ES-I3 (cell line): ENCODE measurements around the gene UBE3C.

Experiments
- H3K36me3 ChIP-seq: 2 replicates; pipeline ENCODE4 v1.6.1; 2013; ENCODE audit warnings: mild to moderate bottlenecking, low read length, control low read depth, moderate library complexity; ENCODE audit not compliant: insufficient read depth
- H3K4me1 ChIP-seq: 2 replicates; pipeline ENCODE4 v1.6.1; 2013; ENCODE audit warnings: mild to moderate bottlenecking, control low read depth, low read length; ENCODE audit not compliant: insufficient read depth
- H3K9ac ChIP-seq: 2 replicates; pipeline ENCODE4 v1.6.1; 2013; ENCODE audit warnings: low read depth, mild to moderate bottlenecking, low read length, moderate library complexity
- H3K9me3 ChIP-seq: 2 replicates; pipeline ENCODE4 v1.6.1; 2013; ENCODE audit warnings: mild to moderate bottlenecking, low read length, moderate library complexity; ENCODE audit not compliant: control insufficient read depth, insufficient read depth

The UBE3C gene

DNA sequence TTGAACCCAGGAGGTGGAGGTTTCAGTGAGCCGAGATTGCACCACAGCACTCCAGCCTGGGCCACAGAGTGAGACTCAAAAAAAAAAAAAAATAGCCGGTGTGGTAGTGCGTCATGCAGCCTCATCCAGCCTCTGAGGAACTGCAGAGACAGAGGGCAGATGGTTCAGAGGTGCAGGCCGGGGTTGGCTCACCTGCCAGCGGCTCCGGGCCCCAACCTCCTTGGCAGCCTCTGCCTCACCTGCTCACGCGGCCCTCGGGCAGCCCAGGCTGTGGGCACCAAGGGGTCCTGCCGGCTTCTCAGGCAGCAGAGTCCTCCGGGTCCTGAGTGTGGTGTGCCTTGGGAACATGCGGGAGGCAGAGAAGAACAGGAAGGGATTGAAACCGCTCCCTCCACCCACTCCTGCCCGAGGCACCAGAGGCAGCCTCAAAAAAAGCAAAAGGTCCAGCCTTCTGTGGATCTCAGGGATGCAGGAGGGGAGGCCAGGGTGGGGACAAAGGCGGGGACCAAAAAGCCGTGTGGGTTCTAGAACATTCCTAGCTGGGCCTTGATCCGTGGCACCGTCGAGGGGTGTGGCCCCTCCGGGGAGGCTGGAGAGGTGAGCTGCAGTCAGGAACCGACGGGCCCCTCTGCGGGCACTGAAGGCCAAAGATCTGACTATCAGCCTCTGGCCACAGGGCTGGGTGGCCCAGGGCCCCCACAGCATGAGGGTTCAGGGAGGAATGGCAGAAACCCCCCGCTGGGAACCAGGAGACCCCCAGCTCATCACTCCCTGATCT is 142.7 kb downstream of the UBE3C start:
- H3K9ac ChIP-seq: no peak overlapping the region
- 0 out of 2 replicates have a peak, but pooled peaks cover 6% of the 10 kb centered on the region for H3K9me3 ChIP-seq
- no peaks in the 10 kb centered on the region for H3K36me3 ChIP-seq
- H3K4me1 ChIP-seq: peaks cover 10% of the 10 kb centered on the region; the same call in 1 of the 2 replicates

DNA sequence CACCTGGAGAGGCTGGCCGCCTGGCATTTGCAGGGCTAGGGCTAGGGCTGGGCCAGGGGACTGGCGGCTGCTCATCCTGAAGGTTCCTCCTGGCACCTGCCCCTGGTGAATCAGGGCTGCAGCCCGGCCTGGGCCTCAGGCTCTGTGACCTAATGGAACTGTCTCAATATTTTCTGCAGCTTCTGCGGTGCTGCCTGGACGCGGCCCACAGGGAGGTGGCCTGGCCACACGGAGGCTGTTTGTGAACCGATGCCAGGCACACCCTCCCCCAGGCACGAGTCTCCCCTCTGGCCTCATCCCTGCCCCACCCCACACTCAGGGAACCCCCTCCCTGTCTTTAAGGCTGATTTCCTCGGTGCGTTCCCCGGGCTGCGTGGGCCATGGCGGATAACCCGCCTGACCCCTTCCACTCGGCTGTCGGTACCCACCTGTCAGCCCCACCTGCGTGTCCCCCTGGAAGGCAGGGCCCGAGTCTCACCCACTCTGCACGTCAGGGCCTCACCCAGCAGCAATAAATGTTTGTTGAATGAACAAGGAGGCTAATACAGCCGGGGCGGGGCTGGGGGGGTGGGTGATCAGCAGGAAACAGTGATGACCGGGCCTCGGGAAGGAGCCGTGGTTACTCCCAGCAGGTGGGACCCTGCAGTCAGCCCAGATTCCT is 143.5 kb downstream of the UBE3C start:
- Histone ChIP-seq H3K36me3 (no peaks in the 10 kb centered on the region), H3K9ac (no peak overlapping the region), H3K9me3 (peaks cover 6% of the 10 kb centered on the region; the same call in 1 of the 2 replicates), H3K4me1 (peaks cover 6% of the 10 kb centered on the region; the same call in 1 of the 2 replicates)

DNA sequence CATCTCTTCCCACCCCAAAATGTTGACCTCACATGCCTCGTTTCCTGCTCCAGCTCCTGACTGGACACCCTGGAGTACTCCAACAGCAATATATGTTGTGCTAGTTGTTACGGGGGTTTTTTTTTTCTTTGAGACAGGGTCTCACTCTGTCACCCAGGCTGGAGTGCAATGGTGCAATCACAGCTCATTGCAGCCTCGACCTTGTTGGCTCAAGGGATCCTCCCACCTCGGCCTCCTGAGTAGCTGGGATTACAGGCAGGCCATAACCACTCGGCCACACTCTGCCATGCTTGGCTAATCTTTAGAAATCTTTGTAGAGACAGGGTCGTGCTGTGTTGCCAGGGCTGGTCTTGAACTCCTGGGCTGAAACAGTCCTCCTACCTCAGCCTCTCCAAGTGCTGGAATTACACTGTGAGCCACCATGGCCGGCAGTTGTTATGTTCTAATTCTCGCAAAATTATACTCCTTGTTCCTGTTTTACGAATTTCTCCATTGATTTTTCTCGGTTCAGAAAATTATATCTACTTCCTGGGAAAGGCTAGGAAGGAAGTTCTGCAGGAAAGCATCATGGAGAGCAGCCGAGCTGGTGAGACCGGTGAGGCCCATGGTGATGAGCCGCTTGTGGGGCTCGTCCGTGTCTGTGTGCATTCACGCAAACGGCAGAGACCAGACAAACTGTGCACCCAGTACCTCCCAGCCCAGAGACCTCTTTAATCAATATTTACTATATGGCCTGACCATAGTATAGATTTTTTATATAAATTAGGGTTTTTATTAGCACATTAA is 145.7 kb downstream of the UBE3C start:
- Histone ChIP-seq H3K9me3 (peaks cover 6% of the 10 kb centered on the region; the same call in 1 of the 2 replicates), H3K36me3 (no peaks in the 10 kb centered on the region), H3K4me1 (0 out of 2 replicates have a peak, but pooled peaks cover 6% of the 10 kb centered on the region), H3K9ac (no peak overlapping the region)

DNA sequence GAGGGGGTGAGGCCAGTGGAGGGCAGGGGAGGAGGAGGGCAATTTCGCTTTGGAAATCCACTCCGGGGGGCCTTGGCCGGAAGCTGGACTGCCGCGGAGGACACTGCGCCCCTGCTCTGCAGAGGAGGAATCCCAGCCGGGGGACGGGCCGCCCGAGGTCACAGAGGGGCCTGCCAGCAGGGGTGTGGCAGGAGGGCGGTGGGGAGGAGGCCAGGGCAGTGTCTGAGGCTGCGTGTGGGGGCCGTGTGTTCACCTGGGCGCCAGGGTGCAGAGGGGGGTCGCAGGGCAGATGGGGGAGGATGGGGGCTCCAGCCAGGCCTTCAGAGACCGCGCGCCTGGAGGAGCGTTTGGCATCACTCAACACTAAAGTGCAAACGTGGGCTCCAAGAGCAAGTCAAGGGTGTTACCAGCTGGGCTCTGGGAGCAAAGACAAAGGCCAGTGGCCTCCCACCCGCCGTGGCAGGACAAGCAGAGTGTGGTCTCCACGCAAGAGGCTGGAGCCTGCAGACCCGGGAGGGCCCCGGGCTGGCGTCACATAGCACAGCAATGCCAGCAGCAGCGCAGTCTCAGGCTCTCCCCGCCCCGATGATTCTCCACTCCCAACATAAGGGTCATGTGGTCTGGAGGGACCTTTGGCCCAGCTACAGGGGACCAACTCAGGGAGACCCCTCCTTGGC is 152.8 kb downstream of the UBE3C start:
- Histone ChIP-seq H3K9me3 (no peaks in the 10 kb centered on the region; the same call in 1 of the 2 replicates), H3K36me3 (no peaks in the 10 kb centered on the region), H3K4me1 (peaks cover 7% of the 10 kb centered on the region), H3K9ac (no peak overlapping the region)

DNA sequence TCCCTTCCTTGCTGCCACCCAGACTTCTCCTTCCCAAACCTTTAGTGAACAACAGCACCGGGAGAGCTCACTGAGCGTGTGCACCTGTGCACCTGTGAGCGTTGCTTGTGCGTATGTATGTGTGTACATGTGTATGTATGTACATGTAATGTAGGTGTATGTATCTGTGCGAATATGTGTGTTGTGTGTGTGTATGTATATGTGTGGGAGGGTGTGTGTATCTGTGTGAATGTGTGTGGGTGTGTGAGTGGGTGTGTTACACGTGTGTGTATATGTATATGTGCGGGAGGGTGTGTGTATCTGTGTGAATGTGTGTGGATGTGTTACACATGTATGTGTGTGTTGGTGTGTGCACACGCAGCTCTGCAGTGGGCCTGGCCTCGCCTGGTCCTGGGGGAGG is 153.5 kb downstream of the UBE3C start:
- Histone ChIP-seq H3K9ac (no peak overlapping the region), H3K36me3 (no peaks in the 10 kb centered on the region), H3K4me1 (peaks cover 7% of the 10 kb centered on the region), H3K9me3 (no peaks in the 10 kb centered on the region; the same call in 1 of the 2 replicates)

DNA sequence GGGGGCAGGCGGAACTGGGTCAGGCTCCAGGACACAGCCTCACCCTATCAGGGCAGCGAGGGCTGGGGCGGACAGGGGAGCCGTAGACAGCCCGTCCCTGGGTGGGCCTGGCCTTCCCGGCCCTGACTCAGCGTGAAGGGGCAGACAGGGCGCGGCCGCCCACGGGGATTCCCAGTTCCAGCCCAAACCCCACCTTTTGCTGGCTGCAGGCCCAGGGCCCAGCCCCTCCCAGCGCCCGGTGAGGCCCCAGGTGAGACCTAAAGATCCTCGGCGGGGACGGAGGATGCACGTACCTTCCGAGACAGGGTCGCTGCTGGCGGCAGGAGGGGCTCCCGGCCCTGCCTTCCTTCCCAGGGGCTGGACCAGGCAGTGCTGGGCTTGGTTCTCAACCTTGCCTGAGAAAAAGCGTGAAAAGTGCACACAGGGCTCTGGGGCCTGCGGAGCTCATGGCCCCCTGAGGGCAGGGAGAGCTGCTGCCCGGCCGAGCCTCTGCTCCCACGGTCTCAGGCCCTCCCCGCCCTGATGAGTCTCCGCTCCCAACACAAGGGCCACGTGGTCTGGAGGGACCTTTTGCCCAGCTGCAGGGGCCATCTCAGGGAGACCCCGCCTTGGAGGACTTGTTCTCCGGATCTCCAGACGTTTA is 154.2 kb downstream of the UBE3C start:
- Histone ChIP-seq H3K4me1 (peaks cover 7% of the 10 kb centered on the region), H3K36me3 (no peaks in the 10 kb centered on the region), H3K9me3 (no peaks in the 10 kb centered on the region; the same call in 1 of the 2 replicates), H3K9ac (no peak overlapping the region)

DNA sequence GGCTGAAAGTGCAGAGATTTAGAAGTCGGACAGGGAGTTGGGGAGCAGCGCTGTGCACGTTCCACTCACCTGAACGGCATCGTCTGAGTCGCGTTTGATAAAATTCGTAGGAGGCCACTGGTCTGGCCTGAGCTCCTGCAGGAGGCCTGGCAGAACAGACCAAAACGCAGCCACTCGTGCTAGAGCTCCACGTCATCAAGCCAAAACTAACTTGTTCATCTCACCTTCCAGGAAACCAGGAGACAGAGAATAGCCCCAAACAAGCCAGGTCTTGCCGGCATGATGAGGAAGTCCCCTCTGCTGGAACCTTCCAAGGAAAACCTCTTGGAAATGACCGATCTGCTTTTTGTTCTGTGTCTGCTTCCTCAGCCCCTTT is 154.7 kb downstream of the UBE3C start:
- H3K9me3 ChIP-seq: no peaks in the 10 kb centered on the region; the same call in 1 of the 2 replicates
- no peaks in the 10 kb centered on the region for H3K36me3 ChIP-seq
- peaks cover 7% of the 10 kb centered on the region for H3K4me1 ChIP-seq
- no peak overlapping the region for H3K9ac ChIP-seq

DNA sequence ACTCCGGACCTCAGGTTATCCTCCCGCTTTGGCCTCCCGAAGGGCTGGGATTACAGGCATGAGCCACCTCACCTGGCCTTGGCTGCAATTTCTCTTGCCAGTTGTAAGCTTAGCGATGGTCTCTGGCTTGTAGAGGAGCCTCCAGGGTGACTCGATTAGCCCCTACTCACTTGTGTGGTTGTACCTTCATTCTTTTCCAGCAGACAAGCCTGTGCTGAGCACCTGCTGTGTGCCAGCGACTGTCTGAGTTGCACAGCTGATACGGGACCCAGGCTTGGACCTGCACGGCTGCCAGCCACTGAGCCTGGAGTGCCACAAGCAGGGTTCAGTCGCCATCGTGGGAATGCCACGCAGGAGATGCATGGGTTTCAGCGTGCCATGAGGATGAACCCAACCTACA is 156.0 kb downstream of the UBE3C start:
- Histone ChIP-seq H3K9me3 (no peaks in the 10 kb centered on the region), H3K4me1 (peaks cover 5% of the 10 kb centered on the region), H3K36me3 (no peaks in the 10 kb centered on the region), H3K9ac (no peak overlapping the region)

DNA sequence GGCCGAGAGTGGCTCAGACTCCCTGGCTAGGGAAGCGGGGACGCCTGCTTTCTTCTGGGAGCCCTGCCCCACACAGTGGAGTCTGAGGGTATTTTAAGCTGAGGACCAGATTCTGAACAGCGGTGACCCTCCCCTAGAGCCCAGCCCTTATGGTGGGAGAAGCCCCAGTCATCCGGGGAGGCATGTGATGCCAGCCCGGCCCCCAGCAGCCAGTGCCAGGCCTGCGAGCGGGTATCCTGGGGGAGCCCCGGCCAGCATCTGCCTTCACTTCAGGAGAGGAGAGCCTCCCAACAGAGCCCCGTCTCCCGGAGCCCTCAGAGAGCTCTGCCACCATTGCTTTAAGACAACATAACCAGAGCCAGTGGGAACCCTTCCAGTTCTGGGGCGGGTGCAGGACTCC is 156.6 kb downstream of the UBE3C start:
- Histone ChIP-seq H3K9me3 (no peaks in the 10 kb centered on the region), H3K36me3 (no peaks in the 10 kb centered on the region), H3K4me1 (peaks cover 3% of the 10 kb centered on the region), H3K9ac (no peak overlapping the region)

DNA sequence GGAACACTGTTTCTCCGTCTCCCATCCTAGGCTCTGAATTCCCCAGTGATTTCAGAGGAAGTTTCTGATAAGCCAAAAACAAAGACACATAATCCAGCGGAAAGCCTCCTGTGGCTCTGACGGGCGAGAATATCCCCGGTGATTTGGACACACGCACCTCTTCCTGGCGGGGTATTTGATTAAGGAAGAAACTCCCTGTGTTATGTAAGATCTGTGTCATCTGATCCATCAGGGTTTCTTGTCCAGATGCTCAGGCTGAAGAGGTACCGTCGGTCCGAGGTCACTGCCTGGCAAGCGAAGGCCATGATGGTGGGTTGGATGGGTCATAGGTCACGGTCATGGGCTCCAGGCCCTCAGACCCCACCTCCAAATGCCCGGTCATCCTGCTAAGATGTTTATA is 158.5 kb downstream of the UBE3C start:
- H3K9me3 ChIP-seq: no peaks in the 10 kb centered on the region
- H3K36me3 ChIP-seq: no peaks in the 10 kb centered on the region
- peaks cover 3% of the 10 kb centered on the region for H3K4me1 ChIP-seq
- no peak overlapping the region for H3K9ac ChIP-seq

DNA sequence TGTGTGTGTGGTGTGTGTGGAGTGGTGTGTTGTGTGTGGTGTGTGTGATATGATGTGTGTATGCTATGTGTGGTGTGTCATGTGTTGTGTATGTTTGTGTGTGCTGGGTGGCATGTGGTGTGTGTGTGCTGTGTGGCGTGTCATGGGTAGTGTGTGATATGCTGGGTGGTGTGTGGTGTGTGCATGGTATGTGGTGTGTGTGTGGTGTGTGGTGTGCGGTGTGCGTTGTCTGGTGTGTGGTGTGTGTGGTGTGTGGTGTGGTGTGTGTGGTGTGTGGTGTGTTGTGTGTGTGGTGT is 160.5 kb downstream of the UBE3C start:
- Histone ChIP-seq H3K9ac (no peak overlapping the region), H3K36me3 (no peaks in the 10 kb centered on the region), H3K4me1 (peaks cover 3% of the 10 kb centered on the region; the same call in 1 of the 2 replicates), H3K9me3 (no peaks in the 10 kb centered on the region)

DNA sequence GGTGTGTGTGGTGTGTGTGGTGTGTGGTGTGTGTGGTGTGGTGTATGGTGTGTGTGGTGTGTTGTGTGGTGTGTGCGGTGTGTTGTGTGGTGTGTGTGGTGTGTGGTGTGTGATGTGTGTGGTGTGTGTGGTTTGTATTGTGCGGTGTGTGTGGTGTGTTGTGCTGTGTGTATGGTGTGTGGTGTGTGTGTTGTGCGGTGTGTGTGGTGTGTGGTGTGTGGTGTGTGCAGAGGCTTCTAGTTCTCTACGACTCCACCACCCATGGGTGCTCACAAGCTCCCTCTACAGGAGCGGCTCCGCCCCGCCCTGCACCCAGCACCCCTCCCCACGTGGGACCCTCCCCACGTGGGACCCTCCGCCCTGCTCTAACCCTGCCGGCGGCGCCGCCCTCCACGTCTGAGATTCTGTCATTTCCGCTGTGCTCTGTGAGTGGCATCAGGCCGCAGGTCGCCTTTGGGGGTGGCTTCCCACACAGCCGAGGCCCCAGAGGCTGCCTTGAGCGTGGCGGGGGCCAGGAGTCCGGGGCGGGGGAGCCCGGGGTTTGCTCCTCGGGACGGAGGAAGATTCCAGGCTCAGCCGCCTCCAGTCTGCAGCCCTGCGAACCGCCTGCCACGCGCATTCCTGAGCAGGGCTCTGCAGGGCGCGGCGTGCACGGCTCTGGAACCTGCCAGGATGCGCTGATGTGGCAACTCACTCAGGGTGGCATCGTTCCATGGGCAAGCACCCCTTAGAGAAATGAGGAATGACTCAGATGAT is 161.1 kb downstream of the UBE3C start:
- Histone ChIP-seq H3K36me3 (no peaks in the 10 kb centered on the region), H3K9ac (no peak overlapping the region), H3K9me3 (no peaks in the 10 kb centered on the region), H3K4me1 (peaks cover 3% of the 10 kb centered on the region; the same call in 1 of the 2 replicates)

DNA sequence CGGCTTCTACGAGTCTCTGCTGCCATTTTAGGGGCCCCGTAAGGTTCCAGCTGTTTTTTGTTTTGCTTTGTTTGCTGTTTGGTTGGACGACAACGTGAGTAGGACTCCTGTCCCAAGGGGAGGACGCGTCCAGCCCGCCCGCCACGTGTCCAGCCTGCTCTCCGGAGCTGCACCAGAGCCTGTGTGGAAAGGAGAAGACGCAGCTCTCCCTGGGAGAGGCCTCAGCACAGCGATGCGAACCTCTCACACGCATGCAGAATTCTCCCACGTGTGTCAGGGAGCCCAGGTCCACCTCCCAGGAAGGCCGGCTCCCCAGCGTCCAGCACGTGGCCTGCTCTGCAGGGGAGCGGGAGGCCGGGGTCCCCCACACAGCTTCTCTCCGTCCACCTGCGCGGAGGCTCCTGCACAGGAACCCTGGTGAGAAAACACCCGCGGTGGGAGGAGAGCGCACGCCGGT is 161.7 kb downstream of the UBE3C start:
- H3K4me1 ChIP-seq: peaks cover 3% of the 10 kb centered on the region; the same call in 1 of the 2 replicates
- H3K9ac ChIP-seq: no peak overlapping the region
- no peaks in the 10 kb centered on the region for H3K9me3 ChIP-seq
- H3K36me3 ChIP-seq: no peaks in the 10 kb centered on the region
